Brain pericyte (primary cell): ENCODE measurements around the gene LEPROT.

Experiments
- DNase-seq: peaks from one replicate; pipeline ENCODE4 v3.0.0-alpha.2; 2012; ENCODE audit warnings: low read depth, low spot score

The LEPROT gene

GRCh38 chr1:65477414-65478378 is 57.2 kb downstream of the LEPROT start:
- no peak for DNase-seq

GRCh38 chr1:65478379-65479026 is 58.0 kb downstream of the LEPROT start:
- no peak for DNase-seq

- DNase-seq, result no peak
Observed at GRCh38 chr1:65479554-65480204, 59.2 kb downstream of the LEPROT start.

GRCh38 chr1:65480684-65481405 is 60.4 kb downstream of the LEPROT start:
- no peak for DNase-seq

- no peak for DNase-seq
Observed at GRCh38 chr1:65483993-65484754, 63.7 kb downstream of the LEPROT start.
